Colonic mucosa (tissue), 4 donors: Measurements from ENCODE around the gene ERFL. TPM values are rescaled to one million over a fixed set of nuclear protein-coding genes. Genes with fewer than 3 reads are reported as not detected.

Source experiments
- DNase-seq: peaks from one replicate; pipeline ENCODE4 v3.0.0-alpha.2; 2020
- H3K27ac ChIP-seq: fragments of 200-600 bp; one replicate; pipeline ENCODE4 v1.8.0; 2021
- H3K27me3 ChIP-seq: fragments of 200-600 bp; one replicate; pipeline ENCODE4 v1.8.0; 2021
- H3K36me3 ChIP-seq: fragments of 200-600 bp; one replicate; pipeline ENCODE4 v1.8.0; 2021
- H3K4me1 ChIP-seq: fragments of 200-600 bp; one replicate; pipeline ENCODE4 v1.8.0; 2021; ENCODE audit warnings: mild to moderate bottlenecking
- H3K4me3 ChIP-seq: fragments of 200-600 bp; one replicate; pipeline ENCODE4 v1.8.0; 2021
- H3K9ac ChIP-seq, 2 donors: one replicate each; pipeline ENCODE4 v1.7.0; 2013; ENCODE audit warnings: control low read depth in 2 of 2, low read depth in 2 of 2, low read length in 2 of 2
- H3K9me3 ChIP-seq: fragments of 200-600 bp; one replicate; pipeline ENCODE4 v1.8.0; 2021
- CTCF ChIP-seq: fragments of 200-600 bp; IDR thresholded peaks from one replicate; pipeline ENCODE4 v1.8.0; 2022; ENCODE audit warnings: antibody characterized with exemption, mild to moderate bottlenecking
- intact Hi-C: fragments of 100-400 bp; cut with DNase I; formaldehyde crosslinking; loops from one replicate; pipeline ENCODE4 v1.14.1; 2022
- microRNA-seq: library from miRNA; unstranded; fragments of <30 nt; microRNA quantifications from one replicate; pipeline ENCODE4, GENCODE V29; 2019
- total RNA-seq, 2 donors: library from RNA; stranded (reverse); fragmentation: NEBNext Ultra II Directional in 1 of 2; extraction: Animal tissue kit (Norgen Biotek cat#: 25700) in 1 of 2; gene quantifications; one replicate each; pipeline ENCODE4 v1.2.1, GENCODE V29; 2021
- donor health status: healthy.
- donor health status: DM: no; HTN: no; CAD: no.
- donor health status: DM: no; HTN: no; CAD: no.

ERFL gene
- total RNA-seq, 2 donors from 2014 or later, result 0.42 to 0.47 TPM

- intact Hi-C loops, result no loop called here
- peak overlapping the region; percentile 97 for H3K27ac ChIP-seq
- H3K27me3 ChIP-seq, result no peaks in the 10 kb centered on the region
- H3K36me3 ChIP-seq, result peaks cover 22% of the 10 kb centered on the region
- peak overlapping the region; percentile 89 to 98 for H3K9ac ChIP-seq
- peak overlapping the region; percentile 86 for H3K4me3 ChIP-seq
- peaks cover 11% of the 10 kb centered on the region for H3K4me1 ChIP-seq
- no peak for TF ChIP-seq CTCF
- no peak for DNase-seq
- no peaks in the 10 kb centered on the region for H3K9me3 ChIP-seq
Observed at GRCh38 chr19:41860419-41861115, 67.7 kb downstream of the ERFL start.

GRCh38 chr19:41859618-41860418 is 68.4 kb downstream of the ERFL start, which contains the start of gene RPS19:
Gene RPS19, plus strand, starts transcription at chr19:41860255. Its CDS starts 520 bp downstream, at chr19:41860775.
- DNase-seq, result peak; percentile 99
- Histone ChIP-seq H3K4me3 (peak within 1 kb of the TSS; percentile 86), H3K27me3 (no peaks in the 10 kb centered on the region), H3K9ac (peak within 1 kb of the TSS; percentile 89 to 98), H3K27ac (peak within 1 kb of the TSS; percentile 97), H3K36me3 (peaks cover 20% of the 10 kb centered on the region), H3K4me1 (peaks cover 11% of the 10 kb centered on the region), H3K9me3 (no peaks in the 10 kb centered on the region)
- TF ChIP-seq CTCF, result peak; percentile 71
- intact Hi-C loops, result no loop called here

- Histone ChIP-seq H3K27me3 (no peaks in the 10 kb centered on the region), H3K4me1 (peaks cover 11% of the 10 kb centered on the region), H3K36me3 (peaks cover 14% of the 10 kb centered on the region), H3K27ac (peak overlapping the region; percentile 97), H3K9ac (peak overlapping the region; percentile 4 to 98), H3K9me3 (no peaks in the 10 kb centered on the region), H3K4me3 (peak overlapping the region; percentile 86)
- DNase-seq, result no peak
- TF ChIP-seq CTCF, result no peak
- intact Hi-C loops, result no loop called here
Observed at GRCh38 chr19:41859213-41859617, 69.0 kb downstream of the ERFL start.

Small RNA genes lying within 50 kb of the gene (microRNA-seq; reads per million reads assigned to microRNA genes)
- not detected for gene MIR6797

Other genes with a start within 250 kb of the ERFL start
- gene CEACAM7, start 240.2 kb downstream of the ERFL start, total RNA-seq, result 100 to 1,000 TPM; 329 to 919 TPM
- 1,000 to 10,000 TPM; 2,196 to 2,217 TPM for gene CEACAM5, start 219.8 kb downstream of the ERFL start, total RNA-seq
- 100 to 1,000 TPM; 260 to 655 TPM for gene CEACAM6, start 172.9 kb downstream of the ERFL start, total RNA-seq
- 1 to 10 TPM; 1.1 to 2.8 TPM for gene CEACAM3, start 131.9 kb downstream of the ERFL start, total RNA-seq
- not detected for gene LYPD4, start 83.8 kb downstream of the ERFL start, total RNA-seq
- not detected for gene DMRTC2, start 83.4 kb downstream of the ERFL start, total RNA-seq
- 1,000 to 10,000 TPM; 1,710 to 2,039 TPM for gene RPS19, start 68.2 kb downstream of the ERFL start, total RNA-seq
- gene CD79A, start 51.2 kb downstream of the ERFL start, total RNA-seq, result 1 to 10 TPM; 3.5 to 3.8 TPM
- 10 to 100 TPM; 64.1 to 98.7 TPM for gene ARHGEF1, start 45.3 kb downstream of the ERFL start, total RNA-seq
- gene RABAC1, start 30.9 kb upstream of the ERFL start, total RNA-seq, result 100 to 1,000 TPM; 172 to 197 TPM
- 1 to 10 TPM in 1 of 2 donors, under 1 TPM in 1; 0.35 to 1.9 TPM for gene ATP1A3, start 65.8 kb upstream of the ERFL start, total RNA-seq
- 1 to 10 TPM in 1 of 2 donors, under 1 TPM in 1; 0.62 to 2.3 TPM for gene GRIK5, start 141.8 kb upstream of the ERFL start, total RNA-seq
- 10 to 100 TPM; 14.7 to 15.9 TPM for gene ZNF574, start 147.7 kb upstream of the ERFL start, total RNA-seq
- 1 to 10 TPM; 2.1 to 4.0 TPM for gene POU2F2, start 204.0 kb upstream of the ERFL start, total RNA-seq